HepG2 (cell line): ENCODE measurements around the gene ATG4D. TPM values are rescaled to one million over a fixed set of nuclear protein-coding genes. Genes with fewer than 3 reads are reported as not detected.
A peak's percentile ranks its signal among the peaks of the same experiment; 100 is the strongest.

ENCODE experiments used
- ATAC-seq: fragments of 200-7000 bp; cut with Tn5 transposase; 3 replicates; pipeline ENCODE4 v1.9.1; 2020; ENCODE audit warnings: mild to moderate bottlenecking, moderate library complexity
- BruUV-seq: library from RNA; stranded (reverse); fragments of 400-500 nt; replicated peaks from 2 replicates; lab custom pipeline; 2021; lab: Mats Ljungman, UMichigan
- CTCF ChIA-PET: fragments of 300-600 bp; formaldehyde crosslinking; extraction: SDS; loops from one replicate; lab custom pipeline; 2021; ENCODE audit warnings: low total read pairs, inconsistent platforms, low intra/inter-chr PET ratio; lab: Yijun Ruan, JAX
- POLR2A ChIA-PET: fragments of 350-600 bp; sonication (Branson Sonifier 250); formaldehyde crosslinking; loops from one replicate; lab custom pipeline; 2020; ENCODE audit warnings: antibody characterized with exemption, inconsistent platforms; lab: Yijun Ruan, JAX
- DNase-seq: peaks from one replicate; pipeline ENCODE4 v3.0.0-alpha.2; 2015; ENCODE audit warnings: low spot score
- FAIRE-seq: peaks from 3 replicates; lab custom pipeline; 2011; peaks lifted over from hg19 to GRCh38; lab: Jason Lieb, UNC
- H2AFZ ChIP-seq: one replicate; pipeline ENCODE4 v1.6.1; 2011; ENCODE audit warnings: low read length, inconsistent platforms
- H3K27ac ChIP-seq: fragments of 300-600 bp; 3 replicates; pipeline ENCODE4 v1.8.0; 2011; ENCODE audit warnings: mixed run types, mild to moderate bottlenecking, mixed read lengths, low read length, inconsistent platforms; ENCODE audit not compliant: insufficient read depth; ENCODE audit errors: extremely low read length
- H3K27me3 ChIP-seq, 2 experiments: fragments of 200-600 bp in 1 of 2; 2 replicates in 1 of 2; 3 replicates in 1 of 2; pipeline versions ENCODE4 v1.6.0 to v1.8.0; 2011; ENCODE audit warnings: low read length in 2 of 2, mild to moderate bottlenecking in 2 of 2, moderate library complexity in 2 of 2, inconsistent platforms in 1 of 2; ENCODE audit not compliant: insufficient read depth in 2 of 2, control insufficient read depth in 1 of 2
- H3K36me3 ChIP-seq, 2 experiments: fragments of 200-600 bp in 1 of 2; replicated peaks in 1 of 2; 2 replicates in 1 of 2; 3 replicates in 1 of 2; pipeline versions ENCODE4 v1.5.1 to v1.8.0; 2011; ENCODE audit warnings: low read length in 2 of 2, inconsistent platforms in 1 of 2; ENCODE audit not compliant: insufficient read depth in 2 of 2, control insufficient read depth in 1 of 2
- H3K4me1 ChIP-seq: 2 replicates; pipeline ENCODE4 v1.5.1; 2012; ENCODE audit warnings: low read length, inconsistent platforms; ENCODE audit not compliant: insufficient read depth
- H3K4me2 ChIP-seq: 2 replicates; pipeline ENCODE4 v1.6.0; 2011; ENCODE audit warnings: low read depth, low read length, inconsistent platforms
- H3K4me3 ChIP-seq, 3 experiments: fragments of 200-600 bp in 1 of 3; sonication (generic), shearing (Covaris generic) in 1 of 3; replicated peaks in 1 of 3; 2 replicates each; pipeline ENCODE4 v1.5.1; 2011 to 2016; ENCODE audit warnings: low read length in 3 of 3, inconsistent platforms in 2 of 3, low read depth in 2 of 3, mild to moderate bottlenecking in 2 of 3, control low read depth in 1 of 3, mixed read lengths in 1 of 3; ENCODE audit not compliant: insufficient read depth in 1 of 3
- H3K79me2 ChIP-seq: one replicate; pipeline ENCODE4 v1.6.1; 2011; ENCODE audit warnings: low read length, inconsistent platforms; ENCODE audit not compliant: insufficient read depth
- H3K9ac ChIP-seq: 2 replicates; pipeline ENCODE4 v1.6.0; 2011; ENCODE audit warnings: mild to moderate bottlenecking, low read depth, low read length, inconsistent platforms; ENCODE audit not compliant: insufficient read depth
- H3K9me3 ChIP-seq: 2 replicates; pipeline ENCODE4 v1.5.1; 2012; ENCODE audit warnings: mild to moderate bottlenecking, low read length
- H4K20me1 ChIP-seq: 2 replicates; pipeline ENCODE4 v1.6.0; 2011; ENCODE audit warnings: inconsistent platforms, mild to moderate bottlenecking, low read length, moderate library complexity; ENCODE audit not compliant: insufficient read depth
- ARID2 ChIP-seq: sonication (generic); formaldehyde crosslinking; IDR thresholded peaks from 2 replicates; pipeline ENCODE4 v1.8.1; 2022; ENCODE audit warnings: mild to moderate bottlenecking, missing genetic modification reagents, borderline replicate concordance
- ARID3A ChIP-seq: IDR thresholded peaks from 2 replicates; pipeline ENCODE4 v1.6.1; 2012; ENCODE audit warnings: low read depth, low read length, improper control_type of control experiment
- ARNT2 ChIP-seq: sonication (generic); formaldehyde crosslinking; IDR thresholded peaks from 2 replicates; pipeline ENCODE4 v1.8.0; 2022; ENCODE audit warnings: mild to moderate bottlenecking, low read depth, missing genetic modification reagents, moderate library complexity
- ATF7 ChIP-seq, 2 experiments: fragments of 450-650 bp in 1 of 2; sonication (generic) in 1 of 2; formaldehyde crosslinking in 1 of 2; IDR thresholded peaks; 2 replicates each; pipeline versions ENCODE4 v1.4.0 to v1.6.1; 2016 to 2020; ENCODE audit warnings: antibody characterized with exemption in 1 of 2, mild to moderate bottlenecking in 1 of 2, missing genetic modification reagents in 1 of 2
- EEA1 ChIP-seq: sonication (generic); formaldehyde crosslinking; IDR thresholded peaks from 2 replicates; pipeline ENCODE4 v1.5.1; 2020; ENCODE audit warnings: mild to moderate bottlenecking, missing genetic modification reagents, borderline replicate concordance
- MIER2 ChIP-seq: IDR thresholded peaks from 2 replicates; pipeline ENCODE4 v1.6.1; 2016; ENCODE audit warnings: missing biosample characterization, missing genetic modification reagents
- NR2F6 ChIP-seq, 2 experiments: IDR thresholded peaks; 2 replicates each; pipeline ENCODE4 v1.6.1; 2016; ENCODE audit warnings: antibody characterized with exemption in 1 of 2, mild to moderate bottlenecking in 1 of 2
- SALL1 ChIP-seq: sonication (generic); formaldehyde crosslinking; IDR thresholded peaks from 2 replicates; pipeline ENCODE4 v1.8.0; 2022; ENCODE audit warnings: mild to moderate bottlenecking, missing genetic modification reagents
- SSRP1 ChIP-seq: IDR thresholded peaks from 2 replicates; pipeline ENCODE4 v1.6.1; 2016; ENCODE audit warnings: control low read depth
- ZNF574 ChIP-seq: sonication (generic); formaldehyde crosslinking; IDR thresholded peaks from 2 replicates; pipeline ENCODE4 v1.4.0; 2020; ENCODE audit warnings: missing genetic modification reagents
- ZNF670 ChIP-seq: sonication (generic); formaldehyde crosslinking; IDR thresholded peaks from 2 replicates; pipeline ENCODE4 v1.8.0; 2022; ENCODE audit warnings: mild to moderate bottlenecking, missing genetic modification reagents, borderline replicate concordance
- ZNF7 ChIP-seq: IDR thresholded peaks from 2 replicates; pipeline ENCODE4 v1.6.1; 2016; ENCODE audit warnings: missing biosample characterization, missing genetic modification reagents
- ZNF740 ChIP-seq: sonication (generic); formaldehyde crosslinking; IDR thresholded peaks from 2 replicates; pipeline ENCODE4 v1.4.0; 2020; ENCODE audit warnings: missing genetic modification reagents
- WGBS: methylation state at CpG from one replicate; pipeline ENCODE4 v1.1.6; 2017; ENCODE audit warnings: low lambda C conversion rate; 5-methylcytosine and 5-hydroxymethylcytosine counted together
- in situ Hi-C: cut with HindIII; loops from 2 replicates; pipeline ENCODE4 v1.10.0; 2017; ENCODE audit warnings: low pct_unique_long_range_greater_than_20kb; ENCODE audit not compliant: extremely low pct_ligation_motif_present
- intact Hi-C: fragments of 100-400 bp; cut with micrococcal nuclease; formaldehyde crosslinking; loops from one replicate; pipeline ENCODE4 v1.10.0; 2022; ENCODE audit not compliant: unreplicated experiment
- polyA plus RNA-seq, 8 experiments: library from polyadenylated mRNA; depleted of rRNA in 3 of 8; stranded (reverse) in 7 of 8; unstranded in 1 of 8; fragments of >200 nt; fragmentation: Illumina TruSeq in 4 of 8; extraction: Trizol in 4 of 8; gene quantifications; 2 replicates each; pipeline versions ENCODE4 v1.2.1 to v1.2.3, GENCODE V29; 2011 to 2016; ENCODE audit warnings: low read depth in 4 of 8, missing spikeins in 1 of 8, mixed read lengths in 1 of 8; ENCODE audit not compliant: insufficient read depth in 1 of 8
- total RNA-seq, 5 experiments: library from RNA; depleted of rRNA; stranded (reverse); fragments of >200 nt; fragmentation: Illumina TruSeq; extraction: Trizol; gene quantifications; 2 replicates each; pipeline ENCODE4 v1.2.3, GENCODE V29; 2016; ENCODE audit warnings: low read depth in 1 of 5
- TF ChIP-seq, protein P1 (sequence below): sonication (generic); formaldehyde crosslinking; IDR thresholded peaks from 2 replicates; pipeline ENCODE4 v1.4.0; 2020; ENCODE audit warnings: mild to moderate bottlenecking, missing genetic modification reagents

The ATG4D gene
- total and polyA plus RNA-seq, 2 of the 13 experiments (the other 11 are each of a cell fraction or from before 2014, with no cell fraction given), result 17.8 to 19.0 TPM

DNA sequence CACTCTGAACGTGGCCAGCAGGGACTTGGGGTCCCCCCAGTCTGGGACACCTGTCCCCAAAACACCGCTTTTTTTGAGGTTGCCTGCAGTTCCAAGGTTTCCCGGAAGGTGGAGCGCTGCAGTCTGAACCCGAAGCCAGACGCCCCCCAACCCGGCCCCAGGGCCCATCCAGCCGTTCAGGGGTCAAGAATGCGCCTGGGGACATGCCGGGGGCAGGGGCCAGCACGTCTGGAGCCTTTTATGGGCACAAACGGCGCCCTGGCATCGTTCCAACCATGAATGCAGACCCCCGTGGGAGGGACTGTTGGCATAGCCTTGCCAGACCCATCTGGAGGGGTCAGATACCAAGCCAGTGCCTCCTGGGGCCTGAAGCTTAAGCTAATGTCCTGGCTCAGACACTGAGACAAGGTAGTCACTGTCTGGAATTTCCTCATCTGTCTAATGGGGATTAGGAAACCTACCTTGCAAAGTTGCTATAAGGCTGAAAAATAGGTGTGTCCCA is 33.4 kb upstream of the ATG4D start:
- BruUV-seq, result no TSS peak
- Histone ChIP-seq H3K27me3 (peaks cover 6 to 26% of the 10 kb centered on the region in 2 experiments; a peak in 3 of 5 replicates), H3K4me2 (peak overlapping the region; percentile 59), H2AFZ (no peak overlapping the region), H3K36me3 (no peaks in the 10 kb centered on the region), H3K4me3 (peak overlapping the region in 2 of 3 experiments; percentile 41 to 56; a peak in 3 of 6 replicates), H3K9me3 (no peaks in the 10 kb centered on the region), H3K9ac (0 out of 2 replicates have a peak overlapping the region, but pooled peaks have one; percentile 9), H3K27ac (no peak overlapping the region), H4K20me1 (no peaks in the 10 kb centered on the region), H3K79me2 (no peaks in the 10 kb centered on the region), H3K4me1 (peaks cover 49% of the 10 kb centered on the region)
- CTCF ChIA-PET, result interaction anchor here (1.3 to 1.7 kb wide), 2 partner anchors 71 to 189 kb away, joined by 3 read pairs; no protein-coding TSS in a partner anchor
- peak; percentile 25 for DNase-seq
- in situ Hi-C loops (no loop called here), intact Hi-C loops (no loop called here)
- POLR2A ChIA-PET, result interaction anchor here (0.7 kb wide), 1 partner anchor 189 kb away, joined by 3 read pairs; no protein-coding TSS in a partner anchor
- 0% methylated on average over 2 of the region's 15 CpGs for WGBS
- FAIRE-seq, result no peak
- ATAC-seq, result peak; percentile 51
- TF ChIP-seq ARNT2 (no peak), ZNF574 (CRISPR knock-in tag) (no peak), ZNF7 (no peak), MIER2 (CRISPR knock-in tag) (no peak), ZNF740 (CRISPR knock-in tag) (no peak), ARID3A (no peak), EEA1 (CRISPR knock-in tag) (no peak), SSRP1 (CRISPR knock-in tag) (no peak), NR2F6 (IDR thresholded peaks at IDR 0.05) (peak; percentile 28; the same call in 1 of the 2 replicates), NR2F6 (CRISPR knock-in tag; IDR thresholded peaks at IDR 0.05) (no peak), SALL1 (CRISPR knock-in tag) (no peak), ZNF670 (CRISPR knock-in tag) (no peak), ATF7 (IDR thresholded peaks at IDR 0.05) (no peak), ATF7 (CRISPR knock-in tag; IDR thresholded peaks at IDR 0.05) (no peak), ARID2 (CRISPR knock-in tag) (no peak)
- TF ChIP-seq, protein P1, sequence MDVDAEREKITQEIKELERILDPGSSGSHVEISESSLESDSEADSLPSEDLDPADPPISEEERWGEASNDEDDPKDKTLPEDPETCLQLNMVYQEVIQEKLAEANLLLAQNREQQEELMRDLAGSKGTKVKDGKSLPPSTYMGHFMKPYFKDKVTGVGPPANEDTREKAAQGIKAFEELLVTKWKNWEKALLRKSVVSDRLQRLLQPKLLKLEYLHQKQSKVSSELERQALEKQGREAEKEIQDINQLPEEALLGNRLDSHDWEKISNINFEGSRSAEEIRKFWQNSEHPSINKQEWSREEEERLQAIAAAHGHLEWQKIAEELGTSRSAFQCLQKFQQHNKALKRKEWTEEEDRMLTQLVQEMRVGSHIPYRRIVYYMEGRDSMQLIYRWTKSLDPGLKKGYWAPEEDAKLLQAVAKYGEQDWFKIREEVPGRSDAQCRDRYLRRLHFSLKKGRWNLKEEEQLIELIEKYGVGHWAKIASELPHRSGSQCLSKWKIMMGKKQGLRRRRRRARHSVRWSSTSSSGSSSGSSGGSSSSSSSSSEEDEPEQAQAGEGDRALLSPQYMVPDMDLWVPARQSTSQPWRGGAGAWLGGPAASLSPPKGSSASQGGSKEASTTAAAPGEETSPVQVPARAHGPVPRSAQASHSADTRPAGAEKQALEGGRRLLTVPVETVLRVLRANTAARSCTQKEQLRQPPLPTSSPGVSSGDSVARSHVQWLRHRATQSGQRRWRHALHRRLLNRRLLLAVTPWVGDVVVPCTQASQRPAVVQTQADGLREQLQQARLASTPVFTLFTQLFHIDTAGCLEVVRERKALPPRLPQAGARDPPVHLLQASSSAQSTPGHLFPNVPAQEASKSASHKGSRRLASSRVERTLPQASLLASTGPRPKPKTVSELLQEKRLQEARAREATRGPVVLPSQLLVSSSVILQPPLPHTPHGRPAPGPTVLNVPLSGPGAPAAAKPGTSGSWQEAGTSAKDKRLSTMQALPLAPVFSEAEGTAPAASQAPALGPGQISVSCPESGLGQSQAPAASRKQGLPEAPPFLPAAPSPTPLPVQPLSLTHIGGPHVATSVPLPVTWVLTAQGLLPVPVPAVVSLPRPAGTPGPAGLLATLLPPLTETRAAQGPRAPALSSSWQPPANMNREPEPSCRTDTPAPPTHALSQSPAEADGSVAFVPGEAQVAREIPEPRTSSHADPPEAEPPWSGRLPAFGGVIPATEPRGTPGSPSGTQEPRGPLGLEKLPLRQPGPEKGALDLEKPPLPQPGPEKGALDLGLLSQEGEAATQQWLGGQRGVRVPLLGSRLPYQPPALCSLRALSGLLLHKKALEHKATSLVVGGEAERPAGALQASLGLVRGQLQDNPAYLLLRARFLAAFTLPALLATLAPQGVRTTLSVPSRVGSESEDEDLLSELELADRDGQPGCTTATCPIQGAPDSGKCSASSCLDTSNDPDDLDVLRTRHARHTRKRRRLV (CRISPR knock-in tag), result no peak
